SK-N-SH (cell line): ENCODE measurements around the gene ADRA2B.
"Not testable (repeated sequence)": the region's sequence is repeated elsewhere in the genome, so short reads cannot be mapped to it uniquely, and the experiment has no call there.

ENCODE experiments used
- CHD2 ChIP-seq: fragments of 150-350 bp; IDR thresholded peaks from 2 replicates; pipeline ENCODE4 v1.6.1; 2018; ENCODE audit warnings: low read length; ENCODE audit not compliant: partially characterized antibody
- EP300 ChIP-seq, 2 experiments: IDR thresholded peaks; 2 replicates each; pipeline versions ENCODE4 v1.4.0 to v1.6.1; 2012; ENCODE audit warnings: borderline replicate concordance in 1 of 2, low read depth in 1 of 2, low read length in 1 of 2
- FOSL2 ChIP-seq: IDR thresholded peaks from 2 replicates; pipeline ENCODE4 v1.4.0; 2012; ENCODE audit warnings: low read depth, mild to moderate bottlenecking, moderate library complexity, borderline replicate concordance
- GABPA ChIP-seq: IDR thresholded peaks from 2 replicates; pipeline ENCODE4 v1.4.0; 2012; ENCODE audit warnings: low read depth, mild to moderate bottlenecking
- GATA2 ChIP-seq: sonication (generic); formaldehyde crosslinking; IDR thresholded peaks from 2 replicates; pipeline ENCODE4 v1.5.0; 2020; ENCODE audit warnings: mild to moderate bottlenecking, missing genetic modification reagents
- NFIC ChIP-seq: IDR thresholded peaks from 2 replicates; pipeline ENCODE4 v1.4.0; 2012; ENCODE audit warnings: borderline replicate concordance
- RAD21 ChIP-seq: IDR thresholded peaks from 2 replicates; pipeline ENCODE4 v1.6.1; 2012; ENCODE audit warnings: mild to moderate bottlenecking, low read length
- RXRA ChIP-seq: IDR thresholded peaks from 2 replicates; pipeline ENCODE4 v1.4.0; 2012; ENCODE audit warnings: low read depth, mild to moderate bottlenecking, borderline replicate concordance
- SMC3 ChIP-seq: IDR thresholded peaks from 2 replicates; pipeline ENCODE4 v1.6.1; 2012; ENCODE audit warnings: low read depth, low read length, improper control_type of control experiment
- TEAD4 ChIP-seq: IDR thresholded peaks from 2 replicates; pipeline ENCODE4 v1.4.0; 2012; ENCODE audit warnings: mild to moderate bottlenecking, borderline replicate concordance; ENCODE audit not compliant: insufficient read depth
- TF ChIP-seq, protein P1 (sequence below): IDR thresholded peaks from 2 replicates; pipeline ENCODE4 v1.4.0; 2012; ENCODE audit warnings: low read depth, borderline replicate concordance
- TF ChIP-seq, protein P2 (sequence below): fragments of 200-600 bp; sonication (generic); IDR thresholded peaks from 2 replicates; pipeline ENCODE4 v1.6.1; 2017; ENCODE audit warnings: antibody characterized with exemption, mild to moderate bottlenecking, moderate library complexity
- TF ChIP-seq, protein P3 (sequence below): fragments of 150-350 bp; IDR thresholded peaks from 2 replicates; pipeline ENCODE4 v1.6.1; 2017; ENCODE audit warnings: antibody characterized with exemption, low read length, low read depth, borderline replicate concordance

DNA sequence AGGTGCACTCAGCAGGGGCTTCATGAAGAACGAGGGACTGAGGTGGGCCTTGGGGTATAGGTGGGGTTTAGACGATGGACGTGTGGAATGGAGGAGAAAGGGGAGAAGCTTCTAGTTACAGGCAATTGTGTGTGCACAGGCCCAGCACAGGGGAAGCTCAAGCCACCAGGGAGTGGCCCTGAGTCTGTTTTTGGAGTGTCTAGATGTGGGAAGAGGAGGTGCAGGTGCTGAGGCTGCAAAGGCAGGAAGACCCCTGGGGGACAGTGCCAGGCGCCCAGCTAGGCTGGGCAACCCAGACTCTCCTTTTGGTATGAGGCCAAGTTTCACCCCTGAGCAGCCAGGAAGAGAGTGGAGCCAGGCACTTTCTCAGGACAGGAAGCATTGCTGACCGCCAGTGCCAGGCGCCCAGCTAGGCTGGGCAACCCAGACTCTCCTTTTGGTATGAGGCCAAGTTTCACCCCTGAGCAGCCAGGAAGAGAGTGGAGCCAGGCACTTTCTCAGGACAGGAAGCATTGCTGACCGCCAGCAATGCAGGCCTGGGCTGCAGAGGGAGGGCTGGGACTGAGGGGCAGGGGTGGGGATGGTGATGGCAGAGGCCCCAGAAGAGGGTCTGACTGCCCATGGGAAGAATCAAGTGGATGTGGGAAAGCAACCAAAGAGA, 31.4 kb downstream of the ADRA2B start:
- TF ChIP-seq, protein P1, sequence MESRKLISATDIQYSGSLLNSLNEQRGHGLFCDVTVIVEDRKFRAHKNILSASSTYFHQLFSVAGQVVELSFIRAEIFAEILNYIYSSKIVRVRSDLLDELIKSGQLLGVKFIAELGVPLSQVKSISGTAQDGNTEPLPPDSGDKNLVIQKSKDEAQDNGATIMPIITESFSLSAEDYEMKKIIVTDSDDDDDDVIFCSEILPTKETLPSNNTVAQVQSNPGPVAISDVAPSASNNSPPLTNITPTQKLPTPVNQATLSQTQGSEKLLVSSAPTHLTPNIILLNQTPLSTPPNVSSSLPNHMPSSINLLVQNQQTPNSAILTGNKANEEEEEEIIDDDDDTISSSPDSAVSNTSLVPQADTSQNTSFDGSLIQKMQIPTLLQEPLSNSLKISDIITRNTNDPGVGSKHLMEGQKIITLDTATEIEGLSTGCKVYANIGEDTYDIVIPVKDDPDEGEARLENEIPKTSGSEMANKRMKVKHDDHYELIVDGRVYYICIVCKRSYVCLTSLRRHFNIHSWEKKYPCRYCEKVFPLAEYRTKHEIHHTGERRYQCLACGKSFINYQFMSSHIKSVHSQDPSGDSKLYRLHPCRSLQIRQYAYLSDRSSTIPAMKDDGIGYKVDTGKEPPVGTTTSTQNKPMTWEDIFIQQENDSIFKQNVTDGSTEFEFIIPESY = not testable (repeated sequence)
- TF ChIP-seq, protein P2, sequence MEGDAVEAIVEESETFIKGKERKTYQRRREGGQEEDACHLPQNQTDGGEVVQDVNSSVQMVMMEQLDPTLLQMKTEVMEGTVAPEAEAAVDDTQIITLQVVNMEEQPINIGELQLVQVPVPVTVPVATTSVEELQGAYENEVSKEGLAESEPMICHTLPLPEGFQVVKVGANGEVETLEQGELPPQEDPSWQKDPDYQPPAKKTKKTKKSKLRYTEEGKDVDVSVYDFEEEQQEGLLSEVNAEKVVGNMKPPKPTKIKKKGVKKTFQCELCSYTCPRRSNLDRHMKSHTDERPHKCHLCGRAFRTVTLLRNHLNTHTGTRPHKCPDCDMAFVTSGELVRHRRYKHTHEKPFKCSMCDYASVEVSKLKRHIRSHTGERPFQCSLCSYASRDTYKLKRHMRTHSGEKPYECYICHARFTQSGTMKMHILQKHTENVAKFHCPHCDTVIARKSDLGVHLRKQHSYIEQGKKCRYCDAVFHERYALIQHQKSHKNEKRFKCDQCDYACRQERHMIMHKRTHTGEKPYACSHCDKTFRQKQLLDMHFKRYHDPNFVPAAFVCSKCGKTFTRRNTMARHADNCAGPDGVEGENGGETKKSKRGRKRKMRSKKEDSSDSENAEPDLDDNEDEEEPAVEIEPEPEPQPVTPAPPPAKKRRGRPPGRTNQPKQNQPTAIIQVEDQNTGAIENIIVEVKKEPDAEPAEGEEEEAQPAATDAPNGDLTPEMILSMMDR = not testable (repeated sequence)
- not testable (repeated sequence) for TF ChIP-seq RAD21; RXRA; SMC3; EP300 (IDR thresholded peaks at IDR 0.05; ENCODE audit: borderline replicate concordance in 1 of 2, low read depth in 1 of 2, low read length in 1 of 2); CHD2; GATA2; FOSL2; GABPA; TEAD4; NFIC
- TF ChIP-seq, protein P3, sequence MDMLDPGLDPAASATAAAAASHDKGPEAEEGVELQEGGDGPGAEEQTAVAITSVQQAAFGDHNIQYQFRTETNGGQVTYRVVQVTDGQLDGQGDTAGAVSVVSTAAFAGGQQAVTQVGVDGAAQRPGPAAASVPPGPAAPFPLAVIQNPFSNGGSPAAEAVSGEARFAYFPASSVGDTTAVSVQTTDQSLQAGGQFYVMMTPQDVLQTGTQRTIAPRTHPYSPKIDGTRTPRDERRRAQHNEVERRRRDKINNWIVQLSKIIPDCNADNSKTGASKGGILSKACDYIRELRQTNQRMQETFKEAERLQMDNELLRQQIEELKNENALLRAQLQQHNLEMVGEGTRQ = not testable (repeated sequence)
